NCI-H345 treated with DMSO at 0.1 percent for 48 hours (cell line): ENCODE data around the gene TTC16.

ENCODE experiments used
- DNase-seq: peaks from one replicate; lab custom pipeline; 2025; ENCODE audit not compliant: unreplicated experiment; lab: John Stamatoyannopoulos, UW

TTC16 gene

GRCh38 chr9:127762111-127762676 is 46.3 kb downstream of the TTC16 start:
- DNase-seq: no peak

GRCh38 chr9:127763918-127764384 is 48.1 kb downstream of the TTC16 start:
- DNase-seq: no peak

- no peak for DNase-seq
Measured at GRCh38 chr9:127765418-127765817, 49.5 kb downstream of the TTC16 start.

GRCh38 chr9:127767410-127767809 is 51.5 kb downstream of the TTC16 start:
- DNase-seq: no peak

- DNase-seq: no peak
Measured at GRCh38 chr9:127767909-127768331, 52.0 kb downstream of the TTC16 start.

GRCh38 chr9:127768698-127769097 is 52.8 kb downstream of the TTC16 start:
- DNase-seq: no peak

- no peak for DNase-seq
Measured at GRCh38 chr9:127769101-127769500, 53.2 kb downstream of the TTC16 start.

- no peak for DNase-seq
Measured at GRCh38 chr9:127769929-127770582, 54.2 kb downstream of the TTC16 start.

GRCh38 chr9:127770583-127770904 is 54.7 kb downstream of the TTC16 start:
- no peak for DNase-seq

GRCh38 chr9:127770905-127771569 is 55.2 kb downstream of the TTC16 start:
- peak; percentile 92 for DNase-seq

- DNase-seq: no peak
Measured at GRCh38 chr9:127771570-127772189, 55.8 kb downstream of the TTC16 start.

GRCh38 chr9:127772603-127773002 is 56.7 kb downstream of the TTC16 start:
- DNase-seq: no peak

- DNase-seq: no peak
Measured at GRCh38 chr9:127773272-127773671, 57.4 kb downstream of the TTC16 start.

- DNase-seq: no peak
Measured at GRCh38 chr9:127773981-127774380, 58.1 kb downstream of the TTC16 start.

GRCh38 chr9:127776195-127776923 is 60.5 kb downstream of the TTC16 start:
- DNase-seq: no peak

- DNase-seq: no peak
Measured at GRCh38 chr9:127776924-127777289, 61.0 kb downstream of the TTC16 start.

GRCh38 chr9:127777368-127777980 is 61.6 kb downstream of the TTC16 start:
- DNase-seq: no peak

GRCh38 chr9:127778280-127779135 is 62.6 kb downstream of the TTC16 start, which contains the start of gene SH2D3C:
SH2D3C (minus strand) TSS chr9:127778666; CDS start chr9:127778627, 39 bp downstream.
- no peak for DNase-seq

- DNase-seq: no peak
Measured at GRCh38 chr9:127779136-127779981, 63.5 kb downstream of the TTC16 start.
